ENCODE measurements around the gene RPL36A.

Gene RPL36A

DNA sequence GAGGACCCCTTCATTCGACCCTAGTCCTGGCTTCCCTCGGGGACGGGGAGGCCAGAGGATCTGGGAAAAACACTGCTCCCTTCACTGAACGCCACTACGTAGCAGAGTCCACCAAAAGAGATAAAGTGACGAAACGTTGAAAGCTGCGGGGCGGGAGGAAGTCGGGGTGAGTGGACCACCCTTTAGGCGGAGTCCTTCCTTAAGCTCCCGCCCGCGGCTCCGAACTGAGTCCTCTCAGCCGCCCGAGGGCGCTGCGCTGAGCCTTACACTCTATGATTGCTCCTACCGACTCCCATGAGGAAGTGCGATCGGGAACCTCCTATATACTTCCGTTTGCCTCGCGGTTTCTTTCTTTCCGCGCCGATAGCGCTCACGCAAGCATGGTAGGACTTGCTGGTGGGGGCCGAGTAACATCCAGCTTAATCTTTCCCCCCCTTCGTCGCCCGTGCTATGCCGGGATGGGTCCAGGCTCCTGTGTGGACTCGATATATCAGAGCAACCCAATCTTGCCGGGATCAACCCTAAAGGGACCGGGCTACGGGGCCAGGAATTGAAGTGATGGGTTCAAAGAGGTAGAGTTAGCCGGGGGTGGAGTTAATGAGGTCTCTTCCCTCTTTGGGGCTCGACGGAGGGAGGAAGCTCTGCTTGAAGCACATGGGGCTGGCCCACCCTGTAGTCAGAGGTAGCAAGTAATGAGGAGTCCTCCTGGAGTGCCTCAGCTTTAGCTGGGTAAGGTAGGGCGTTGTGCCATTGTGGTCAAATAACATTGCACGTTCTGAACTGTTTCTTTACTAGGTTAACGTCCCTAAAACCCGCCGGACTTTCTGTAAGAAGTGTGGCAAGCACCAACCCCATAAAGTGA is at the start of gene RPL36A:
RPL36A (plus strand) TSS at position 348 of the 862 bp plus-strand sequence; CDS start at position 381, 33 bp downstream.
- DNase-seq = peak; percentile 84 to 86

DNA sequence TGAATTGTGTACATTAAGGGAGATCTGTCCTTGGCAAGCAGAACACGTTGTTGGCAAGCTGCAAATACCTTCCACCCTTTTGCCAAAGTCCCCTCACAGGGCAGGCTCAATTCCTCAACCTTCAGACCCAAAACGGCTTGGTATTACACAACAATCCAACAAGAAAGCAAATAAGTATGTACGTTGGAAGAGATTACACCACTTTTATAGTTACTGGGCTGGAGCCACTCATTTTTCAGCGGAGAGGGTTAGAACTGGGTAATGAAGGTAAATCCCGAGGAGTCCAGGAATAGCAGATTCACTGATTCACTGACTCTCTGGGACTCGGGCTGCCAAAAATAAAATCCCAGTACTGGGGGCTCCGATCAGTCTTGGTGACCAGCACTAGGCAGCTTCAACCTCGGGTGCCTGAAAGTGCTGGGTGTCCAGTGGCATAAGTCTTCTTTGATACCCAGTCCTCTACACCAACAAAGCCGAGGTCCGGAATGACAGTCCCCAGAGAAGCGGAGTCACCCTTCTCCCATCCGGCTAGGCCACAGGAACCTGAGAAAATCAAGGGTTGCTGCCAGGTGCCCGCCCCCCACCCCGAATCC is 42.9 kb upstream of the RPL36A start:
- no peak for DNase-seq

DNA sequence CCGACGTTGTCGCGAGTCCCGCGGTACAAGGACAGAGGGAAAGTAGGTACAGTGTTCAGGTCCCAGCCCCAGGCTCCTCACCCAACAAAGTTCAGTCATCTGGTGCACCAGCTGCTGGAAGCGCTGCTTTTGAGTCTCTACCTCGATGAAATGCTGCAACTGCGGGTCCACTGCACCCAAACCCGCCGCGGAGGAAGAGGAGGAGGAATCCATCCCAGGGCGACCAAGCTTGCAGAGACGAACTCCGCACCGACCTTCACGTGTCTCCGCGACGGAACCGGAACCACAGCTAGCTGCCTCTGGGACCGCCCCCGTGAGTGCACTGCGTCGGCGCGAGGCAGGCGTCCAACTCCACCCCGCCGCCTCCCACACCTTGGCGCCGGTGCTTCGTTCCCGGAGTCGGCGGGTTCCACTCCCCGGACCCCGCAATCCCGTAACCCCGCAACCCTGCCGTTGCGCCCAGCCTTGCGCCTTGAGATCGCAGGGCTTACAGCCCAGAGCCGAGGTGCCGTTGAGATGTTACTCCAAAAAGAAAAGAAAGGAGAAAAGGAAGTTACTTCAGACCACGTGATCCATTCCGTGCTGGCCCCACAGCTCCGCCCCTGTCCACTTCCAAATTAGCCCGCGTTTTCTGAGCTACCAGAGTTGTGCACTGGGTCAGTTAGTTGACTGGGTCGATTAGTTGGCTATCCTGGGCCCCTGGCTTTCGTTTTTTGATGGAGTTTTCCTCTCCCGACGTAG is 42.2 kb upstream of the RPL36A start, which contains the start of gene TIMM8A:
TIMM8A (minus strand) TSS at position 291 of the 741 bp plus-strand sequence; CDS start at position 213, 78 bp downstream.
- DNase-seq = peak; percentile 69 to 78

DNA sequence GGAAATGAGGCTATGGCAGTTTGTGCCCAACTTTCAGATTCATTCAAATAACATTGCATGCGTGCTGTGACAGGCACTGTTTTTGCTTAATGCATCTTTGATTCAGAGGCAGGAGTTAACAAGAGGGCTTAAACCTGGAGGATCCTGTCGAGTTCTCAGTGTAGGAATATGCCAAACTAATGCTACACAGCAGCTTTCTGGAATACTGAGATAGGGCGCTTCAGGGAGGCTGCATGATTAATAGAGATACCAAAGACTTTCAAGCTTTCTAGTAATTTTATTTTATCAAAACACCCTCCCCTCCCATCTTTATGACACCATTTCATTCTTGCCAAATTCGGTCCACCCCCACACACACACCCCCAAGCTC is 41.6 kb upstream of the RPL36A start:
- DNase-seq = no peak

DNA sequence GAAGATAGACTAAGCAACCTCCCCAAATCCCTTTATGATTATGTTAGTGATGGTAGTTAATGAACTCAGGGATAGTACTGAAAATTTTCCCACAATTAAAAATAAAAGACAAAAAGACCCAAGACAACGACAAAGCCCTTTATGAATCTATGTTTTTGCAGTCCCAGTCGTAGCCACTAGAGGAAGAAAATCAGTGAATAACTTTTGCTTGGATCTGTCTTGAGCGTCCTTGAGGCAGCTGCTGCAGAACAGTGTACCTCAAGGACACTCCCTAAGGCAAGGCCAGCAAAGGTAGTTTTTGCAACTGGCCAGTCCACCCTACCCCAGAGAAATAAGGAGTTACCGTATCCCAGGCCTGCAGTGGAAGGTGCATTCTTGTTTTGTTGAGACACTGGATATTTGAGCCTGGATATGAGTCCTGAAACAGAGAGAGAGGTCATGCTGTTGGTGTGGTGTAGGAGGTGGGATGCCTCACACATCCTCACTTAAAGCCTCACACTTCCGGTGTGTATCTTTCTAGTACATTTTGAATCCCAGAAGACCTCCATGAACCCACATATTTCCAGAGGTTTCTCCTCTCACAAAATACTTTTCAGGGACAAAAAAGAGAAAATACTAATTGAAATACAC is 33.5 kb upstream of the RPL36A start:
- DNase-seq = peak in 1 of 2 donors; percentile 8

DNA sequence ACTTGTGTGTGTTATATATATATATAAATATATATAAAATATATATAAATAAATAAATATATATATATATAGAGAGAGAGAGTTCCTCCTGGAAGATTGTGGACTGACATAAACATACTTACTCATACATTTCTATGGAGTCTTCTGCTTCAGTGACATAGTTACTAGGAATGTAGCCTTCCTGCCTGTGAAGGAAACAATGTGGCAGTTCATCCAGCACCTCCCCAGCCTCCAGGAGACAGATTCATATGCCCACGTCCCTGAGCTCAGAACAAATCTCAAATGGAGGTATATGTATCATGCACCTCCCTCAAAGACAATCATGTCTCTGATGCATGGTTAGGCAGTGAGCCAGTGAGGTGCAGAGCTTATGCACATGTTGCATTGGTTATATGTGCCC is 30.8 kb upstream of the RPL36A start:
- DNase-seq = no peak

DNA sequence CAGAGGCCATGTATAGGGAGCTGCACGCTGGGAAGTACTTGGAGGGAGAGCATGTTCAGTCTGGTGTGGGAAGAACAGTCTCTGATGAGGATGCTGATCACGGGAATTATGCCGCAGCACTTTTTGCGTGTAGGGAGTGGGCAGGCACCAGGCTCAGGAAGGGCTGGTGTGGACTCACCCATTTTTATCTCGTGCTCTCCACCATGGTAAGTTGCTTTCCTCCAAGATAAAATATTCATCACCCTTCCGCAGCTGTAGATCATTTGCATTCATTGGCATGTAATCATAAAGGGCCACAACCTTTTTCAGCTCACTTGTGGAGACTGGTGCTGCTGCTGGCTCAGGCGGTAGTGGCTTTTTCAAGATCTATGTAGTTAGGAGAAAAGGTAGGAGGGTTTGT is 30.4 kb upstream of the RPL36A start:
- no peak for DNase-seq

DNA sequence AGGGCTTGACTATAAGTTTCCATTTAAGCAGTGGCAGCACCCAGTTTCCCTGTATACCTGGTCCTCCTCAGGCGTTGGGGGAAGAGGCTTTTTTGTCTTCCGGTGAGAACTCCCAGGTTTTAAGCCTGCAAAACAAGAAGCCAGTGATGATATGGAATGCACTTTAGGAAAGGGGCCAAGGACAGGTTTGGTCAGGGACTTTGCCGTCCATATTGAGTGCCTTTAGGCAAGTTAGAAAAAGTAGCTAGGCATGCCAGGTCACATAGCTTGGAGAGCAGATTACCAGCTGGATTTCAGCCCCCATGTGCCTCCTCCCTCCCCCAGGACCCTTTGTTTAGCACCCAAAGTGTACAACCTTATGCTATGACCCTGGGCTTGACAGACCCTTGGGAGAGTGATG is 28.7 kb upstream of the RPL36A start:
- DNase-seq = no peak

DNA sequence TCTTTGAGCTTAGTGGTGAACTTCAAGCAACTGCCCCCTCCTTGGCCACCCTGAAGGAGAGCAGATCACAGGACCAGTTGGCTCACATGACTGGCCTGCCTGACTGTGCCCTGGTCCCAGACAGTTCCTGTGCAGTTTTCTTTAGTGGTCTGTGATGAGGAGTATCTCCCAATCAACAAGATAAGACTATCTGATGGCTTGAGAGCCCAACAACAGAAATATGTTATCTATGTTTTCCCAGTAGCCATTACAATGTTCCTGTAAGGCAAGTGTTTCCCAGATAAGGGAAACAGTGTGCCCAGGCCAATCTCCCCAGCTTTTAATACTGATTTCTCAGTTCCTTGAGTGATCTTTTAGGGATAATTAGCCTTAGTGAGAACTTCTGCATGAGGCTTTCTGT is 28.1 kb upstream of the RPL36A start:
- DNase-seq = no peak

DNA sequence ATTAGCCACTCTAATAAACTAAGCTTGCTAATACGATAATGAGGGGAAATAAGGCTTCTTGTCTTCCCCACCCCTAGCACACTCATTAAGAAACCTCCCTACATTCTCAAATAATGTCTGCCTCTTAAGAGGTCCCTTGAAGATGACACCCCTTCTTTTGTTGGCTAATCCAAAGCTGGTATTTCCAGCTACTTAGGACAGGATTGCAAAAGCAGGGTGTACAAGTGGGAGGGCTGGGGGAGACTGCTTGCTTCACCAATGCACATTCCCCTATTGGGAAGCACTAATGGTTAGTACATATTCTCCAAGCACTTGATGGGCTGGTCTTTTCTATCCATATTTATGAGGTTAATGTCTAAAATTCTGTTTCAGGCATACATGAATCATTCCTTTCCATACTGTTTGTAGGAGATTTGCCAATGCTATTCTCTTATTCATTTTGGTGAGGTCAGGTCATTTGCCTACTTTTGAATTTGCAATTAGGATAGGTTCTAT is 25.5 kb upstream of the RPL36A start:
- DNase-seq = no peak

DNA sequence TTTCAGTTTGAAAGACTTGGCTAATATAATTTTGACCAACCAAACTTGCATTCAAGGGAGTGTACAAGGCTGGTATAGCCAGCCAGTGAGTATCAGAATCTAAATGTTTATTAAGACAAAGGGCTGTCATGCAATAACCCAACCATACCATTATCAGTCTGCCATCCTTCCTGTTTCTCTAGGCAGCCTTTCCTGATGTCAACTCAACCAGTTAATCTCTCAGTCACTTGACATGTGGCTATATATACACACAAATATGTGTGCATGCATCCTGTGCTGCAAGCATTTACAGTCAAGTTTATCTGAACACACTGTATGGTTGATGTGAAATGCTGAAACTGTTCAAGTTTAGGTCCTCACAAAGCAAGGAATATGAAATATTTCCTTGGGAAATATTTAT is 22.0 kb upstream of the RPL36A start:
- no peak for DNase-seq

DNA sequence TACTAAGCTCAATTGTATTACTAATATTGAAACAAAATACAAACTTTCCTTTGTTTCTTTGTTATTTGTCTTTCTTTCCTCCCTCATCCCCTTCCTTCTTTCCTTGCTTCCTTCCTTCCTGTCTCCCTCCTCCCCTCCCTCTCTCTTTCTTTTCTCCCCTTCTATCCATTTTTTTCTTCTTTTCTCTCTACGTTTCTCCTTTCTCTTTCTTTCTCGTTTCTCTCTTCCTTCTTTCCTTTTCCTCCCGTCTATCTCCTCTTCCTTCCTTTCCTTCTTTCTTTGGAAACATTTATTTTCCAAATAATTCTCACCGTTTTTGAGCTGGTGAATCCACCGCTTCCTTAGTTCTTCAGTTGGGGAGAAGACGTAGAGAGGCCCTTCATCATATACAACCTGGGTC is 21.1 kb upstream of the RPL36A start:
- DNase-seq = no peak

DNA sequence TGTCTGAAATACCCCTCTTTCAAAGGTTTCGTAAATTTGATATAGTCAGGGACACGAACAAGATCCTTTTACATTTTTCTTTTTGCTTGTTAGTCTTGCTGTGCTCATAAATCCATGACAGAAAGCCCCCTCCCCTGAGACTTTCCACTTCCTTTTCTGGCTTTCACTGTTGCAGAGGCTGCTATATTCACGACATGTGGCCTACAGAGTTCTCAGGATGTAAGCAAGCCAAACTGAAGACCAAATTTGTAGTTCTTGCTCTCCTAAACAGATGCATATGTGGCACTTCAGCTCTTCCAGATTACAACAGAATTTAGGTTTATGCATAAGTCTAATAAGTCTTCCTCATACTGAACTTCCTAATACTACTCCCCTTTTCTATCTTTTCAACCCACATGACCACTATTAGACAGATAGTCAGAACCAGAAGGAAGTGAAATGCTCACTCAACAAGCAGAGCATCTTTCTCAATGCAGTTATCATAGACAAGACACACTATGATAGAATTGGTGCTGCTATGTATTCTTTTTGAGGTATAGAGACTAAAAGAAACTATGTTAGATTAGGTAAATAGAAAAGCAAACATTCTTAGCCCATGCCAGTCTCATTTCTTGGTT is 19.8 kb upstream of the RPL36A start:
- no peak for DNase-seq

DNA sequence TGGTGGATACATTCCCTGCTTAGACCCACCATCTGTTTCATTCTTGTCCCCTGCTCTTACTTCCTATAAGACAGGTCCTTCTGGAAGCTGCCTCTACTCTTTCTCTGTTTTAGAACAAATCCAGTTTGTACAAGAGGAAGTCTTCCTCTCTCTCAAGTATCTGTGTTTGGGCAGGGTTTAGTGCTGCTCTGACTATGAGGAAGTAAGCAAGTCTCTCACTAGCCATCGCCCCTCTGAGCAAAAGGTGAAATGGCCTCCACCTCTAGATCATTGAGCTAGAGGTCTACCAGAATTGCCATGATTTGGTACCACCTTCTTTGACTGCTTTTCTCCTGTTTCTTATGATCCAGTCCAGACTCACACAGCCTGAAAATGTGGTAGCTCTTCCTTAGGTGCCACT is 13.3 kb upstream of the RPL36A start:
- no peak for DNase-seq

DNA sequence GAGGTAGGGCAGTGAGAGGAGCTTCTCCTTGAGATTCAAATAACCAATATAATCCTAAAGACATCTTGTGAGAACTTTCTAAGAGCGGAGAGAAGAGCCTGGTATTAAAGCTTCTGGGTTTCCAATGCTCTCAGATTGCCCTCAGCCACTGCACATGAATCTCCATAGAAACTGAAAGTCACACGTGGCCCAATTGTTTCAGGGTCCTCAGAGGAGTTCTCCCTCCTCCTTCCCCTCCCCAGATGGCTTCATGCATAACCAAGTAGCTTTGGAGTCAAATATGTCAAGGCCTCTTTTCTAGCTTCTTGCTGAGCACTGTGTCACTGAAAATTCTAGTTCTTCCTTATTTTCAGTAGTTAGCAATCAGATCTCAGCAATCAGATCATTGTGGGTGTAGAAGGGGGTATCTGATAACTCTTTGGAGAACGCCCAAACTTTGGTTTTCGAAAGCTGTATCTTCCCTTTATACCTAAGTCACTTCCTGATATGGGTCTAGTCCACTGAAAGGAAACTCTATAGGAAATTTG is 7.1 kb upstream of the RPL36A start:
- DNase-seq = peak in 1 of 2 donors; percentile 13

DNA sequence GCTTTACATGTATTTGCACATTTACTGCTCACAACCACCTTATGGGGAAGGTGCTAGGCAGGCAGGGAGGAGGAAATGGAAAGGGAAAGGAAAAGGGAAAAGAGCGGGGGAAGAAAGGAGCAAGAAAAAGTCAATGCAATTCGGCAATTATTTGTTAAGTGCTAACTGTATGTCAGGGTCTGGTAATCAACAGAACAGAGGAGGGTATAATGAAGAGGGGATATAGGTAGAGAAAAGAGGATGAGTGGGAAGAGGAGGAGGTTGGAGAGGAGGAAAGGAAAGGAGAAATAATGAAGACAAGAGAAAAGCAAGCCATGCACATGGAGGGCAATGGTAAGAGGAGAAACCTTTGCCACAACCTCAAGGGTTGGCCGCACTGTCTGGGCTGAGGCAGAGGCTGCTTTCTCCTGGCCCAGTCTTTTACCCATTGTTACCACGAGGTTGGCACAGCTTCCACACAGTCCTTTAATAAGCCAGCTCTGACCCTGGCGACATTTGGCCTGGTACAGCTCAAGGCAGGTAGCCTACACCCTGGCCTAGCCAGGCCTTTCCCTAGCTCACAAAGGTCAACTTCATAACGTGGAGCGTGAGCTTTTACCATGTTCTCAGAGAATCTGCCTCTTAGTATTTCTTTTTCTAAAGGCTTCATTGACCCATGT is 5.7 kb upstream of the RPL36A start:
- DNase-seq = no peak

DNA sequence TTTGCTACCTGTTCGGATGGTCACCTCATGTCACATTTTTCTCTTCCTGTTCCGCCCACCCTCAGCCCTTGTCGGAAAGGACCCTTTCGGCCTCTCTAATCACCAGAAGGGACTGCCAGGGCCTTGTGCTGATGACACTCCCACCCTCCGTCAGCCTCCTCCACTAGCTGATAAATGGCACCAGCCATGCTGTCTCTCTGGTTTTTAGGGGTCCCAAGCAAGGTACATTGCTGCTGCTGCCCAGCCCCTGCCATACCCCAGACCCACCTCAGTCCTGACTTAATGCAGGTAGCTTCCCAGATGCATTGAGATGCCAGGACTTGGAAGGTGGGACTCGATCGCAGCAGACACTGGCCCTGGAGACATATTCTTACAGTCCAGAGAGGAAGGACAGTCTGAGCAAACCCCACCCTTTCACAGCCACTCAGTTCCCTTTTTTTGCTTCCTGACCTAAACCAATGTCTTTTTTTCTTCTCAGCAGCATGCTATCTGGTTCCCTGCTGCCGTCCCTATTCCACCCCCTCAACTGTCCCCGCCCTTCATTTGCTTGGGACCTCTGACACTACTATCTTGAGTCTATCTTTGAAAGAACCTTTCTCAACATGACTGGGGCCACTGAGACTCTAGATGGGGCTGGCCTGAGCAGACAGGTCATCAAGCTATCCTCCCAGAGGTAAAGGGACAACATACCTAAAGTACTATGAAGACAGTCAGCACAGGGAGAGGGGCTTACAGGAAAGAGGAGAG is 4.8 kb upstream of the RPL36A start, which contains the start of gene BTK:
BTK (minus strand) TSS at position 397 of the 747 bp plus-strand sequence. CDS start 10,907 bp downstream, outside the sequence.
- DNase-seq = peak in 1 of 2 donors; percentile 31

DNA sequence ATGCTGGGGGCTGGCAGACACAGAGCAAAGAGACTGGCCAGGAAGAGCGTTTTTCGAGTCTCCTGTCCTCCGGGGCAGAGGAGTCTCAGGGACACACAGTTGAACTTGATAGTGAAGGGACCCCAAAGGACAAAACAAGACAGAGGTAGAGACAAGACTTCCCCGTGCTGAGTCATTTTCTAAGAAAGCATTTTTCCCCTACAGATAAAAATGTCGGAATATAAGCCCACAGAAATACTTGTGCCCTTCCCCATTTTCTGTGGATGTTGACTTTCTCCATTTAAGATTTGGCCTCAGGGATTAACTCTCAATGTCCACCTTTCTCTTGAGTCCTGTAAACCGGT is 4.3 kb upstream of the RPL36A start:
- no peak for DNase-seq

DNA sequence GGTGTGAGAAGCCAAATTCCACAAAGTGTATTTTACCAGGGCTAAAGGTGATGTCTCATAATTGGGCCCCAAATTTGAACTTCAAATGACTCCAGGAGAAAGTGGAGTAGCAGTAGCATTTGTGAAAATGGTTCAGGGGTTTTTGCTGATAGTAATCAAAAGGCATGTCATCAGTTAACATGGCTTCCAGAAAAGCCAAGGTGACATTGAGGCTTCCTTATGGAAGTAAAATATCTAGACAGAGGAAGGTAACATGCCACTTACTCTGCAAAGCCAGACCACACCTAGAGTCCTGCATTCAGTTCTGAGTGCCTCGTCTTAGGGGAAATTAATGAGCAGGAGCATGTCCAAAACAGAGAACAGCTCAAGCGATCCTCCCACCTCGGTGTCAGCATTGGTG is 2.2 kb upstream of the RPL36A start:
- DNase-seq = no peak

DNA sequence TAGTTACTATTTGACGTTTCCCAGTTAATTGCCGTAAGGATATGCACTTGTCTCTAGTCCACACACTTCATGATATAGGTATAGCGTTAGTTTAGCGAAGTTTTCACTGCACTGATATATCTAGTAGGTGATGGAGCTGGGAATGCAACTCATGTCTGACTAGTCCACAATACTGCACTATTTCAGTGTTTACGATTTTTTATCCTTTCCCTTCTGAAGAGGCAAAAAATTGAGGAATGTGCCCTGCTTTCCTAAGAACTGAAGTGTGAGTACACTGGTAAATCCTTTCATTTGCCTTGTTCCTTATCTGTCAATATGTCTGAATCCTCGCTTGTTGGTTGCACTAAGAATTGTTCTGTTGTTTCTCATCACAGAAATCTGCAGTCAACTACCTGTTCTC is 1.0 kb downstream of the RPL36A start:
- no peak for DNase-seq
